H1 (cell line): ENCODE results near the gene ADAMTSL2. TPM values are rescaled to one million over a fixed set of nuclear protein-coding genes. Genes with fewer than 3 reads are reported as not detected.

Experiments
- CTCF ChIA-PET: fragments of 300-600 bp; sonication (Branson Sonifier 250); formaldehyde crosslinking; loops from one replicate; lab custom pipeline; 2021; ENCODE audit not compliant: partially characterized antibody; lab: Charles Lee
- POLR2A ChIA-PET: fragments of 300-600 bp; sonication (Branson Sonifier 250); formaldehyde crosslinking; loops from one replicate; lab custom pipeline; 2021; ENCODE audit warnings: inconsistent platforms; ENCODE audit not compliant: partially characterized antibody; lab: Charles Lee
- DNase-seq, 2 experiments: peaks; one replicate each; pipeline versions ENCODE4 v3.0.0 to v3.0.0-alpha.2; 2010 to 2022; ENCODE audit warnings: low spot score in 2 of 2, low read depth in 1 of 2, mixed read lengths in 1 of 2
- FAIRE-seq: peaks from 2 replicates; lab custom pipeline; 2011; peaks lifted over from hg19 to GRCh38; lab: Jason Lieb, UNC
- H2AFZ ChIP-seq: 2 replicates; pipeline ENCODE4 v1.8.1; 2012; ENCODE audit warnings: low read length, inconsistent platforms
- H2AK5ac ChIP-seq: 2 replicates; pipeline ENCODE4 v1.6.1; 2013; ENCODE audit warnings: low read depth, low read length
- H2BK120ac ChIP-seq: replicated peaks from 2 replicates; pipeline ENCODE3; 2013; ENCODE audit warnings: low read depth, low read length, inconsistent platforms
- H2BK12ac ChIP-seq: 2 replicates; pipeline ENCODE4 v1.6.1; 2013; ENCODE audit warnings: low read depth, low read length
- H2BK15ac ChIP-seq: 2 replicates; pipeline ENCODE4 v1.6.1; 2013; ENCODE audit warnings: low read length
- H2BK20ac ChIP-seq: 2 replicates; pipeline ENCODE4 v1.6.1; 2013; ENCODE audit warnings: low read length
- H2BK5ac ChIP-seq: 2 replicates; pipeline ENCODE4 v1.6.1; 2013; ENCODE audit warnings: low read depth, low read length
- H3K14ac ChIP-seq: 2 replicates; pipeline ENCODE4 v1.6.1; 2013; ENCODE audit warnings: inconsistent platforms; ENCODE audit not compliant: insufficient read length
- H3K18ac ChIP-seq: 2 replicates; pipeline ENCODE4 v1.6.1; 2013; ENCODE audit warnings: low read length; ENCODE audit errors: extremely low read depth
- H3K23ac ChIP-seq: 2 replicates; pipeline ENCODE4 v1.6.1; 2013; ENCODE audit warnings: inconsistent platforms; ENCODE audit not compliant: insufficient read length
- H3K23me2 ChIP-seq: 2 replicates; pipeline ENCODE4 v1.6.1; 2013; ENCODE audit warnings: low read depth, low read length
- H3K27ac ChIP-seq: 2 replicates; pipeline ENCODE4 v1.6.1; 2011; ENCODE audit warnings: low read depth, low read length, inconsistent platforms
- H3K27me3 ChIP-seq, 4 experiments: replicated peaks in 1 of 4; 1 replicate in 1 of 4; 2 replicates in 3 of 4; pipeline versions ENCODE4 v1.6.1 to v1.8.1; 2011 to 2013; ENCODE audit warnings: low read length in 3 of 4, mild to moderate bottlenecking in 3 of 4, inconsistent platforms in 2 of 4, mixed read lengths in 2 of 4, moderate library complexity in 1 of 4; ENCODE audit not compliant: control insufficient read depth in 3 of 4, insufficient read depth in 3 of 4; ENCODE audit errors: extremely low read depth in 1 of 4
- H3K36me3 ChIP-seq, 4 experiments: 2 replicates each; pipeline versions ENCODE4 v1.6.1 to v1.8.1; 2011 to 2013; ENCODE audit warnings: mild to moderate bottlenecking in 4 of 4, low read length in 3 of 4, moderate library complexity in 2 of 4, control low read depth in 1 of 4, inconsistent platforms in 1 of 4; ENCODE audit not compliant: insufficient read depth in 4 of 4, control insufficient read depth in 2 of 4
- H3K4ac ChIP-seq: replicated peaks from 2 replicates; pipeline ENCODE3; 2013; ENCODE audit warnings: low read length, low read depth, mixed read lengths, inconsistent platforms; ENCODE audit not compliant: insufficient read length
- H3K4me1 ChIP-seq, 4 experiments: replicated peaks in 1 of 4; 1 replicate in 1 of 4; 2 replicates in 3 of 4; pipeline versions ENCODE4 v1.6.1 to v1.8.1; 2011 to 2013; ENCODE audit warnings: low read length in 3 of 4, inconsistent platforms in 2 of 4, mixed read lengths in 1 of 4; ENCODE audit not compliant: insufficient read depth in 4 of 4, control insufficient read depth in 3 of 4
- H3K4me2 ChIP-seq, 2 experiments: 2 replicates each; pipeline versions ENCODE4 v1.6.1 to v1.8.1; 2011 to 2013; ENCODE audit warnings: low read depth in 2 of 2, low read length in 2 of 2, control low read depth in 1 of 2, inconsistent platforms in 1 of 2, mild to moderate bottlenecking in 1 of 2; ENCODE audit not compliant: insufficient read depth in 1 of 2
- H3K4me3 ChIP-seq, 4 experiments: fragments of 200-600, 300-600 bp in 1 of 4; sonication (generic), shearing (Covaris generic), sonication (Bioruptor Twin) in 1 of 4; 2 replicates each; pipeline versions ENCODE4 v1.5.1 to v1.8.1; 2011 to 2016; ENCODE audit warnings: low read length in 4 of 4, low read depth in 3 of 4, control low read depth in 2 of 4, inconsistent platforms in 2 of 4, mild to moderate bottlenecking in 2 of 4, mixed read lengths in 1 of 4, moderate library complexity in 1 of 4; ENCODE audit not compliant: insufficient read depth in 2 of 4; ENCODE audit errors: extremely low read depth in 1 of 4
- H3K56ac ChIP-seq: replicated peaks from 2 replicates; pipeline ENCODE3; 2013; ENCODE audit warnings: low read depth, mild to moderate bottlenecking, mixed read lengths, low read length, inconsistent platforms; ENCODE audit not compliant: insufficient read length
- H3K79me1 ChIP-seq: 2 replicates; pipeline ENCODE4 v1.6.1; 2013; ENCODE audit warnings: low read depth, low read length, control low read depth
- H3K79me2 ChIP-seq, 2 experiments: 2 replicates each; pipeline versions ENCODE4 v1.6.1 to v1.8.1; 2012 to 2013; ENCODE audit warnings: low read length in 2 of 2, mild to moderate bottlenecking in 2 of 2, inconsistent platforms in 1 of 2; ENCODE audit not compliant: insufficient read depth in 2 of 2, control insufficient read depth in 1 of 2
- H3K9ac ChIP-seq, 4 experiments: replicated peaks in 1 of 4; 1 replicate in 1 of 4; 2 replicates in 3 of 4; pipeline versions ENCODE4 v1.6.1 to v1.8.1; 2011 to 2013; ENCODE audit warnings: low read depth in 3 of 4, low read length in 3 of 4, control low read depth in 2 of 4, mild to moderate bottlenecking in 2 of 4, moderate library complexity in 2 of 4, inconsistent platforms in 1 of 4; ENCODE audit errors: extremely low read depth in 1 of 4
- H3K9me3 ChIP-seq, 2 experiments: 2 replicates each; pipeline versions ENCODE4 v1.6.1 to v1.8.1; 2012 to 2013; ENCODE audit warnings: mild to moderate bottlenecking in 2 of 2, moderate library complexity in 2 of 2, control low read depth in 1 of 2, inconsistent platforms in 1 of 2, low read depth in 1 of 2, low read length in 1 of 2, mixed read lengths in 1 of 2; ENCODE audit not compliant: insufficient read depth in 2 of 2
- H4K20me1 ChIP-seq, 2 experiments: replicated peaks in 1 of 2; 2 replicates each; pipeline versions ENCODE3 to v1.8.1; 2011 to 2013; ENCODE audit warnings: inconsistent platforms in 2 of 2, low read length in 2 of 2, mild to moderate bottlenecking in 1 of 2; ENCODE audit not compliant: insufficient read depth in 2 of 2, control insufficient read depth in 1 of 2
- H4K5ac ChIP-seq: 2 replicates; pipeline ENCODE4 v1.6.1; 2013; ENCODE audit warnings: low read length, low read depth, mixed read lengths, inconsistent platforms; ENCODE audit not compliant: insufficient read length
- H4K8ac ChIP-seq: 2 replicates; pipeline ENCODE4 v1.8.0; 2013; ENCODE audit warnings: mild to moderate bottlenecking, moderate library complexity, low read length, inconsistent platforms; ENCODE audit not compliant: insufficient read depth; ENCODE audit errors: extremely low read depth
- H4K91ac ChIP-seq: replicated peaks from 2 replicates; pipeline ENCODE3; 2013; ENCODE audit warnings: low read length, mixed read lengths, inconsistent platforms; ENCODE audit not compliant: insufficient read length
- CTCF ChIP-seq, 3 experiments: IDR thresholded peaks; 1 replicate in 2 of 3; 2 replicates in 1 of 3; pipeline versions ENCODE4 v1.5.1 to v1.6.1; 2011; ENCODE audit warnings: low read length in 3 of 3, mild to moderate bottlenecking in 3 of 3, inconsistent platforms in 2 of 3, low read depth in 1 of 3, moderate library complexity in 1 of 3; ENCODE audit not compliant: insufficient read depth in 1 of 3; ENCODE audit errors: control extremely low read depth in 1 of 3
- JUN ChIP-seq: IDR thresholded peaks from 2 replicates; pipeline ENCODE4 v1.6.1; 2011; ENCODE audit warnings: low read depth, mild to moderate bottlenecking, improper control_type of control experiment, low read length
- SIN3A ChIP-seq, 2 experiments: IDR thresholded peaks in 1 of 2; conservative IDR thresholded peaks in 1 of 2; 2 replicates each; pipeline ENCODE4 v1.6.1; 2011 to 2012; ENCODE audit warnings: low read length in 2 of 2, improper control_type of control experiment in 1 of 2, low read depth in 1 of 2, mild to moderate bottlenecking in 1 of 2
- ZNF274 ChIP-seq: IDR thresholded peaks from 2 replicates; pipeline ENCODE4 v1.7.0; 2012; ENCODE audit warnings: low read length, borderline replicate concordance; ENCODE audit errors: extremely low read depth
- WGBS, 2 experiments: shearing (Covaris generic) in 1 of 2; methylation state at CpG; one replicate each; pipeline versions ENCODE4 v1.1.6 to v1.1.7; 2013 to 2015; ENCODE audit warnings: low lambda C conversion rate in 2 of 2, mixed read lengths in 2 of 2, inconsistent platforms in 1 of 2, low coverage in 1 of 2, missing lambda C conversion rate in 1 of 2; ENCODE audit not compliant: insufficient replicate concordance in 2 of 2, insufficient coverage in 1 of 2, insufficient read length in 1 of 2; ENCODE audit errors: extremely low coverage in 1 of 2, missing lambda C conversion rate in 1 of 2; 5-methylcytosine and 5-hydroxymethylcytosine counted together
- polyA plus RNA-seq, 7 experiments: library from polyadenylated mRNA; depleted of rRNA in 3 of 7; stranded (reverse) in 5 of 7; unstranded in 2 of 7; fragments of >200 nt in 5 of 7; fragments of 200-250 nt in 2 of 7; gene quantifications; 1 replicate in 5 of 7; 2 replicates in 1 of 7; 4 replicates in 1 of 7; pipeline versions ENCODE4 v1.2.1 to v1.2.3, GENCODE V29; 2011 to 2013; ENCODE audit warnings: missing spikeins in 2 of 7, mixed read lengths in 2 of 7
- total RNA-seq: library from RNA; stranded (reverse); fragmentation: NEBNext Ultra II Directional; extraction: Animal tissue kit (Norgen Biotek cat#: 25700); gene quantifications from 2 replicates; pipeline ENCODE4 v1.2.1, GENCODE V29; 2021

The ADAMTSL2 gene
- total and polyA plus RNA-seq, 2 of the 8 experiments (the other 6 are each of a cell fraction or from before 2014, with no cell fraction given): 0.74 to 0.76 TPM

GRCh38 chr9:133604856-133605255 lies 70.4 kb downstream of the ADAMTSL2 start:
- Histone ChIP-seq H3K4me1 (peaks cover 0 to 7% (median 3%) of the 10 kb centered on the region in 4 experiments; a peak in 5 of 7 replicates), H4K8ac (no peak overlapping the region), H3K4me3 (no peak overlapping the region), H3K23me2 (peaks cover 7% of the 10 kb centered on the region; the same call in 1 of the 2 replicates), H2AFZ (no peak overlapping the region), H3K4ac (no peak overlapping the region), H3K9me3 (no peaks in the 10 kb centered on the region), H2AK5ac (peak overlapping the region; percentile 48; the same call in 1 of the 2 replicates), H3K4me2 (no peak overlapping the region), H4K91ac (no peak overlapping the region), H2BK15ac (no peak overlapping the region), H3K56ac (no peak overlapping the region), H3K27ac (no peak overlapping the region), H3K27me3 (peaks cover 5 to 16% (median 14%) of the 10 kb centered on the region in 4 experiments), H4K5ac (no peak overlapping the region), H3K23ac (no peak overlapping the region), H2BK5ac (no peak overlapping the region), H3K79me2 (no peaks in the 10 kb centered on the region), H3K14ac (no peak overlapping the region), H3K36me3 (no peaks in the 10 kb centered on the region; a peak in 1 of 8 replicates), H2BK12ac (0 out of 2 replicates have a peak overlapping the region, but pooled peaks have one; percentile 39), H4K20me1 (peaks cover 0 to 3% of the 10 kb centered on the region in 2 experiments), H3K79me1 (no peaks in the 10 kb centered on the region; the same call in 1 of the 2 replicates), H3K18ac (no peak overlapping the region), H2BK120ac (no peak overlapping the region), H2BK20ac (no peak overlapping the region), H3K9ac (no peak overlapping the region)
- DNase-seq (no peak), FAIRE-seq (no peak)
- 82% methylated on average over 14 of the region's 14 CpGs; no CpG with 5 or more reads in 1 of the 2 experiments for WGBS, 2 experiments
- CTCF ChIA-PET: interaction anchor here (0.9 to 6.7 kb wide), 13 partner anchors 9 to 138 kb away, joined by 3 to 79 read pairs (median 3); no protein-coding TSS in a partner anchor
- POLR2A ChIA-PET: interaction anchor here (0.9 kb wide), 1 partner anchor 20 kb away, joined by 3 read pairs; no protein-coding TSS in a partner anchor
- TF ChIP-seq ZNF274 (no peak), CTCF (IDR thresholded peaks at IDR 0.05; ENCODE audit: control extremely low read depth in 1 of 3, insufficient read depth in 1 of 3, low read depth in 1 of 3, low read length in 3 of 3) (peak in 1 of 3 experiments; percentile 22; a peak in 2 of 4 replicates), SIN3A (conservative IDR thresholded peaks at IDR 0.05 in 1 of 2, IDR thresholded peaks at IDR 0.05 in 1 of 2; ENCODE audit: low read depth in 1 of 2, low read length in 2 of 2) (no peak), JUN (no peak)
